T-helper 1 cell (primary cell): ENCODE results near the gene NABP1.
A peak's percentile ranks its signal among the peaks of the same experiment; 100 is the strongest.
"Not testable (repeated sequence)": the region's sequence is repeated elsewhere in the genome, so short reads cannot be mapped to it uniquely, and the experiment has no call there.

ENCODE experiments used
- DNase-seq, 5 donors: peaks; one replicate each; pipeline ENCODE4 v3.0.0-alpha.2; 2012 to 2020
- total RNA-seq, 4 donors: gene quantifications; one replicate each; lab custom pipeline; 2026; lab: John Stamatoyannopoulos, UW

The NABP1 gene
- total RNA-seq = 118 to 319 (median 242) reads per million in 4 donors

GRCh38 chr2:191677646-191678436 is at the start of gene NABP1:
NABP1 (plus strand) TSS chr2:191678136; CDS start chr2:191678615, 479 bp downstream.
- peak; percentile 98 to 100 (median 99) for DNase-seq

- no peak for DNase-seq
These were observed 48.9 kb upstream of the NABP1 start for GRCh38 chr2:191629001-191629453.

- DNase-seq = no peak
These were observed 47.8 kb upstream of the NABP1 start for GRCh38 chr2:191629976-191630712.

GRCh38 chr2:191631754-191632153 is 46.2 kb upstream of the NABP1 start:
- no peak for DNase-seq

- no peak for DNase-seq
These were observed 45.5 kb upstream of the NABP1 start for GRCh38 chr2:191632426-191632825.

- no peak for DNase-seq
These were observed 43.1 kb upstream of the NABP1 start for GRCh38 chr2:191634791-191635190.

- no peak for DNase-seq
These were observed 42.4 kb upstream of the NABP1 start for GRCh38 chr2:191635333-191636234.

- DNase-seq = no peak
These were observed 41.7 kb upstream of the NABP1 start for GRCh38 chr2:191636235-191636543.

- no peak for DNase-seq
These were observed 41.4 kb upstream of the NABP1 start for GRCh38 chr2:191636586-191636985.

GRCh38 chr2:191637182-191638078 is 40.5 kb upstream of the NABP1 start:
- DNase-seq = peak in 1 of 5 donors; percentile 80

GRCh38 chr2:191638079-191638801 is 39.7 kb upstream of the NABP1 start:
- DNase-seq = no peak

- DNase-seq = no peak
These were observed 39.1 kb upstream of the NABP1 start for GRCh38 chr2:191638802-191639172.

- no peak for DNase-seq
These were observed 36.3 kb upstream of the NABP1 start for GRCh38 chr2:191641609-191642008.

- DNase-seq = no peak
These were observed 35.4 kb upstream of the NABP1 start for GRCh38 chr2:191642541-191642940.

- DNase-seq = no peak
These were observed 34.5 kb upstream of the NABP1 start for GRCh38 chr2:191643429-191643828.

- DNase-seq = not testable (repeated sequence)
These were observed 33.3 kb upstream of the NABP1 start for GRCh38 chr2:191644613-191645012.

- DNase-seq = no peak
These were observed 32.9 kb upstream of the NABP1 start for GRCh38 chr2:191645032-191645431.

- DNase-seq = no peak
These were observed 32.3 kb upstream of the NABP1 start for GRCh38 chr2:191645434-191646162.

GRCh38 chr2:191646163-191646902 is 31.6 kb upstream of the NABP1 start:
- no peak for DNase-seq

GRCh38 chr2:191649519-191649918 is 28.4 kb upstream of the NABP1 start:
- no peak for DNase-seq
